Stimulated activated naive CD8-positive, alpha-beta T cell treated with anti-CD3 and anti-CD28 coated beads, Interleukin-15, Interleukin-2, amounts not matched to agents 100 U/mL and 50 U/mL, for 24 hours (primary cell): ENCODE data around the gene EPB41L3.
"Not testable (repeated sequence)": the region's sequence is repeated elsewhere in the genome, so short reads cannot be mapped to it uniquely, and the experiment has no call there.

Experiments
- ATAC-seq: fragments of 150-1000 bp; cut with Tn5 transposase; one replicate; pipeline ENCODE4 v1.10.0; 2021
- DNase-seq: peaks from one replicate; pipeline ENCODE4 v3.0.0; 2021

EPB41L3 gene

DNA sequence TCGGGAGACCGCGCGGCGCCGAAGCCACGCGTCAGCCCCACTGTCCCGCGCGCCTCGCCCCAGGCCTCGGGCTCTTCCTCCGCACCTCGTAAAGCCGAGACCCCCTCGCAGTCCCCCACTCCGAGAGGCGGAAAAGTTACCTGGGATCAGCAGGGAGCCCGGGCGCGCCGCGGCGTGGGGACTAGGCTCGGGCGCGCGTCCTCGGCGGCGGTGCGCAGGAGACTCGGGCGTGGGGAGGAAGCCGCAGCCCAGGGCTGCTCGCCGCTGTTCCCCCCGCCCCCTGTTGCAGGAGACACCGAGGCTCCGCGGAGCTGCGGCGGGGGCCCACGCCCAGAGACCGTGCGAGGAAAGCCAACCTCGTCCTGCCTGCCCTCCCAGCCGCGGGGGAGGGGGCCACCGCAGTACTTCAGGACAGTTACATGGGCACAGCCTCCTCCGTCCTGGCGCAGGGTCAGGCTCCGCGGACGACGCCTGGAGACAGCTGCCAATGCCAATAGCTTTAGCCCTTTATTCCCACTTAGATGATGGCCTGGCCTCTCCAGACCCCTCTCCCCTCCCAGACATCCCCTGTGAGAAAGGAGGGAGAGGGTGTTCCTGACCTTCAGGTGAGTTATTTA lies at the start of gene EPB41L3:
Gene EPB41L3 (minus strand): TSS at position 225 of the 617 bp plus-strand sequence. CDS start 54,814 bp downstream, outside the sequence.
- no peak for DNase-seq
- ATAC-seq: no peak

DNA sequence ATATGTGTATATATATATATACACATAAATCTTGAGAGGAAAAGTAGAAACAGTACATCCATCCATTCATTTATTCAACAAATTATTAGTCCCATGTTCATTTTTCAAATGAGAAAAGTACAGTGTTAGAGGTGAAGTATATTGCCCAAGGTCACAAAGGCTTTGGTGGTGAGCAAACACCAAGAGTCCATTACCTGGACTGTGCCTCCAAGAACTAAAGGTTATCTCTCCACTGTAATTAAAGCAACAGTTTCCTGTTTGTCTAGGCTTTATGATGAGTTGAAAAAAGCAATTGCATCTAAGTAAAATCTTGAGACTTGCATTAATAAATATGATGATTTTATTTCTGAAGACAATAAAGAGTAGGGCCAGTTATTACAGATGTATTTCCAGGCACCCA lies 44.7 kb upstream of the EPB41L3 start:
- no peak for ATAC-seq
- DNase-seq: no peak

DNA sequence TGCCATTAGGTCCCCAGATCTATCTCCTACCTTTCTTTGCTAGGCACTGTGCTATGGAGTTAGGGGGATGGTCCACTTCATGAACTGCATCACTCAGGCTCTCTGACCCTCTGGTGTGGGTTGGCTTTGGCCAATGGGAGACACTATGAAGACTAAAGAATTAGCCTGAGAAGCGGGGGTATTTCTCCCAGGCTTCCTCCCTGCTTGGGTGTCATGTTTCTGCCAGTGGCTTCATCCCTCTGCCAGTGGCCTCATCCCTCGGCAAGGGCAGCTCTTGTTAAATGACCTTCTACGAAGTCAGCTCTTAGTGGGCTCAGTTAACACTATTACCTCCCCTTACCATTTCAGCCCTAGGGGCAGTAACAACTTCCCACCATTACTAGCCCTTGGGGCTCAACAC lies 41.9 kb upstream of the EPB41L3 start:
- no peak for ATAC-seq

DNA sequence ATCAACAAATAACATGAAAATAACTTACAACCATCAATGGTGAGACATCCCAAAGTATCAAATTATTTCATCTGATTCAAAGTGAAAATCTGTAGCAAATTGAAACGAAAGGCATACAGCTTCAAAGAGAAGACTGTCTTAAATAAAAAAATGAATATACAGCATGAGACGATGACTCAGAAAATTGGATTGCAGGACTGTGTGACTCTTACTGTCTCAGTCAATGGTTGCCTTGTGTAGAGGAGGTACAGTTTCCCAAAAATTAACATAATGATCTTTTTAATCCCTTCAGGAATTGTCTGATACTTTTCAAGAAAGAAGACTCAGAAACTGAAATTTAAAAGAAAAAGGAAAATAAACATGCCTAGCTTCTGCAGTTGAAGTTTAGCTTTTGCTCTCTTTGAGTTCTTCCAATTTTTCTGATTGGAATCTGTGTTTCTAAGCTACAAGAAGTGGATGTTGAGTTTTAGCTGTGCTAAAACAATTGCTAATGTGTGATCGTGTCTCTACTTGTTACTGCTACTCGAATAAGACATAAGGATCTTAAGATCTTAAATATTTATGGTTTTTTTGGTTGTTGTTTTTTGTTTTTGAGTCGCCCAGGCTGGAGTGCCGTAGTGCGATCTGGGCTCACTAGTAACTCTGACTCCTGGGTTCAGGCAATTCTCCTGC lies 41.1 kb upstream of the EPB41L3 start:
- DNase-seq (no peak), ATAC-seq (no peak)

More for the DNA sequence above, 41.9 kb upstream of the EPB41L3 start:
- DNase-seq: no peak

DNA sequence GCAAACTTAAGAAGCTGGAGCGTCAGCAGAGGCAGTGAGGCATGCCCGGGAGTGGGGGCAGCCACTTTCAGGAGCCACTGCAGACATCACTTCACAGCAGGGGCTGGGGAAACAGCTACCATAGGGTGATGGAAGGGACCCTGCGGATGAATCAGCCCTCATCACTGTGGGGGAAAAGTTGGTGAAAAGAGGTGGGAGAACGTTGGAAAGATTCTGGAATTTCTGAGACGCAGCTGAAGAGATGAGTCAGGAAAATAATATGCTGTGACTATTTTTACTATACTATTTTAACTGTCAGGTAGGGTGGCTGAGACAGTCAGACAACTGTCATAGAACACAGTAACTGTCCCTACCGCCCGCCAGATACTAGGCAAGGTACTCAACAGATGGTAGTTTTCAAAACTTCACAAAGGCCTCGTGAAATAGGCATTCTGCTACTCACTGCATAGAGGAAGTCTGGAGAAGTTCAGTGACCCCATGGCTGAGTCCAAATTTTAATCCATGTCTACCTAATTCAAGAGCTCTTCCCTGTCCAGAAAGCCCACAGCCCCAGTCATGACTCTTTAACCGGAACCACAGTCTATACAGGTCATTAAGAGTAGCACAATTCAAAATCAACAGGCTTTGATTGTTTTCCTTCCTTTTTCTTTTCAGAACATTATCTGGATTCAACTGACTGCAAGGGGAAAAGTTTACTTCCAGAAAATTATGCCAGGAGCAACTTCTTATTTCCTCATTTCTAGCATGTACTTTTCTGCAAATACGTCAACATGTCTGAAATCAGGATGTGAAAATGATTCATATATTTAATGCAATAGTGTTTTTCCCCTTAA lies 39.3 kb upstream of the EPB41L3 start:
- DNase-seq: no peak
- ATAC-seq: no peak

DNA sequence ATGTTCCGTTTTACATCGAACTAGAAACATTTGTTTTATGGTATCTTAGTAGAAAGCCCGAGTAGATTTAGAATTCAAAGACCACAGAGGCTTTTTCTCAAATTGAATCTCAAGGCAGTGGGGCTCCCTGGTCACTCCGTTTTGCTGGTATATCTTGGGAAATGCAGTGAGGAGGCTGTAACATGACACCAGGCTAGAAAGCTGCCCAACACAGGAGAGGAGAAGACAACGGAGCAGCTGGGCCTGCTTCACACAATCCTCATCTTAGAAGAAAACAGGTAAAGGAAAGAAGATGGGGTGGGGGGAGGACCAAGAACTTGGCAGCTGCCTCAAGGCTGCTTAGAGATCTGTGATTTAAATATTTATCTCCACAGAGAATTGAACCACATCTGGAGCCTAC lies 38.3 kb upstream of the EPB41L3 start:
- no peak for ATAC-seq
- DNase-seq: no peak

DNA sequence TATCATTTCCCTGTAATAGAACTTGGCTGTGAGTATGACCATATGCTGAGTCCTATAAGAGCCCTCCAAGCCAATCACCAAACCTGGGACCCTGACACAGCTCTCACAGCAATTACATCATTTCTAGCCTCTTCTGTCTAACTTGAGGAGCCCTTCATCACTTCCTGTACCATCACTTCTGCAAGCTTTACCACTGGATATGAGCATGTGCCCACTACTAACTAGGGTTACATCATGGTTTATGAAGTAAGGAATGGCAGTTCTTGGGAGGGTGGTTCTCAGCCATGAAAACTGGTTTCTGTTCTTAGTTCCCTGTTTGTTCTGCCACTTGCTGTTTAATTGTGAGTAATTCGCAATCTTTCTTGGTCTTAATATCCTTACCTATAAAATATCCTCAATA lies 31.0 kb upstream of the EPB41L3 start:
- DNase-seq: no peak
- no peak for ATAC-seq

DNA sequence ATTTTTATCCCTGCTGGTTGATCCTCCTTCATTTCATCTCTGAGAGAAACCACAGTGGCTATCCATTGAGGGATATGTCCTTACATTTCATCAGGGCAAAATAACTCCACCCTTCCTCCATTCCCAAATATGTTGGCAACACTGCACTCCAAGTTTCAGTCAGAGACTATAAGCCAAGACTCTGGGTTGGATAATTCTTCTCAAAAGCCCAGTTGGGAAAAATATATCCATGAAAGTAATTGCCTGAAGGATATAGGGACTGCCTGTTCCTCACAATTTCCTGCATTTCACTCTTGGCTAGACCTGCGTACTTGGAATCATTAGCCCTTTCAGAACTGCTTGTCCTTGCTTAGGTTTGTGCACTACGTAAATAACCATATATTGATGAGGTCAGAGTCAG lies 27.9 kb upstream of the EPB41L3 start:
- ATAC-seq: no peak

DNA sequence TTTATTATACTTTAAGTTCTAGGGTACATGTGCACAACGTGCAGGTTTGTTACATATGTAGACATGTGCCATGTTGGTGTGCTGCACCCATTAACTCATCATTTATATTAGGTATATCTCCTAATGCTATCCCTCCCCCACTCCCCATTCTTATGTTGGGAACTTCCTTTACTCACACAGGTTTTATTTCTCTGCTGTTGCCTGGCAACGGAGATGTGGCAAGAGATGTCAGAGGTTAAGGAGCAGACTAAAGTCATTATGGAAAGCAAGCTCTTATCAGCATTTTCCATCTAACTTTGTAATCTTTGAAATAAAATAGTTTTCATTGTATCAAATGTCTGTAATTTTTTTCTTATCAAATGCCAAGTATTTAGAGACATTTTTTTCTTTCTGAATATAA lies 26.8 kb upstream of the EPB41L3 start:
- DNase-seq: not testable (repeated sequence)

More for the DNA sequence above, 27.9 kb upstream of the EPB41L3 start:
- DNase-seq: no peak

DNA sequence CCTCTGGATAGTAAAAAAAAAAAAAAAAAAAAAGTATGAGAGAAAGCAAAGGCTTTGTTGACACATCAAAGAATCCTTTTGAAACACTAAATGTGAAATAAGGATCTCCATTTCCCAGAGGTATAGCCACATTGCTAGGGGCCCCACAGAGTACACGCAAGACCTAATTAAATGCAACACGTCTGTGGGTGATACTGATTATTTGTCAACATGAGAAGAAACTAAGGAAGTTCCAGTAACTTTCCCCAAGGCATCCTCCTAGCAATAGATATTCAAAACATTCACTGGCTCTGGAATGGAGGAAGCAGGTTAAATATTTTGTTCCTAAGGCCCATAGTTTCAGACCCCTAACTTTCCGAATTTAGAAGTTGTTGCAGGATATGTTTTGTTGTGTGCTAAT lies 24.6 kb upstream of the EPB41L3 start:
- no peak for ATAC-seq
- DNase-seq: no peak

More for the DNA sequence above, 26.8 kb upstream of the EPB41L3 start:
- not testable (repeated sequence) for ATAC-seq

DNA sequence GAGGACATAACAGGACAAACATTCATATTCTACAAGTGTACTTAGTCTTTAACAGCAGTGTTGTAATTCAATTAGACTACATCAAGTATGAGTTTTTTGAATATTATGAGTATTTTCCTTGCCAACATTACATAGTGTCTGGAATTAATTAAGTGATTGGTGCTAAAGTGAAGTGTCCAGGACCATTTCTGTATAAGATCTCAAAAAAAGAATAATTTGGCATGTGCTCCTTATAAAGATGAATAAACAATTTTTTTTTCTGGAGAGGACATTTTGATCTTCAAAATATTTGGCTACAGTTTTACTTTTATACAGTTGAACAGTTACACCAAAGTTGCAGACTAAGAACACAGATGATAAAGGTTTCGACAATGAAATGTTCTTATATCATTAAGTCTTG lies 15.1 kb upstream of the EPB41L3 start:
- no peak for DNase-seq
- ATAC-seq: no peak

DNA sequence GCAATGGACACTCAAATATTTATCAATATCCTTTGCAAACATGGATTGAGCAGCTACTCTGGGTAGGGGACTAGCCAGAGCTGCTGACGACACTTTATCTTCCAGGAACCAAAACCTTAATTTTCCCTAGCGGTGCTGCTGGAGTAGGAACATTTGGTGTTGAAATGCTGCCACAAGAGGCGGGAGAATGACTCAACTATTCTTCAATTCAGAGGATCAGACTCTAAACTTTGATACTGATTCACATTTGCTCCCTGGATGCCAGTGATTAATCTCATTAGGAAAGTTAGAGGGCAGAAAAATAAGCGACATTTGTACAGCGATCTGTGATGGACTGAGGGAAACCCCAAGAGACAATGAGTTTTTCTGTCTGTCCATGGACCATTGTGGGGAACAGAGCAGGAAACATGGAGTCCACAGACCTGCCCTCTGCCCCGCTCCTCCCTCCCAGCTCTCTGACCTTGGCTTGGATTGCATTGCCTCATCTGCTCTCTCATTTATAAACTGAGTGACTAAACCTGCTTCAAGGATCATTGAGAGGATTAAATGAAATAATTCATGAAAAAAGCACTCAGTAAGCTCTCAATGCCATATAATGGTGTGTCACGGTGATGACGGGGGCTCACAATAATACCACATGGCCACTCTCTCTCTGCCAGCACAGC lies 12.6 kb upstream of the EPB41L3 start:
- ATAC-seq: no peak
- no peak for DNase-seq

DNA sequence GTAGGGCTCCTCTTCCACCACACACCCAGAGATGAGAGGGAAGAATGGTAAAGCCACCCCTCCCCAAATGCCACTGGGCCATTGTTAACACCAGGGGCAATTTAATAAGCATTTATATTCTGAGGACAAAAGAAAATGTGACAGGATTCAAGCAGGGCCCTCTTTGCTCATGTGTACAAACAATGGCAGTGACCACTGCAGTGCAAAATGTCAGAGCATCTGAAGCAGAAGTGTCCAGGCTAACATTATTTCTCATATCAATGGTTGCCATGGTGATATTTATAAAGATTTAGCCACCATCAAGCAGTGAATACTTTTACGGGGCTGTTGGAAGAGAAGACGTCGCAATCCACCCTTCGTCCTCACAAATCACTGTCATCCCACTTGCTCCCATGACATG lies 10.8 kb upstream of the EPB41L3 start:
- ATAC-seq: no peak
- DNase-seq: no peak

DNA sequence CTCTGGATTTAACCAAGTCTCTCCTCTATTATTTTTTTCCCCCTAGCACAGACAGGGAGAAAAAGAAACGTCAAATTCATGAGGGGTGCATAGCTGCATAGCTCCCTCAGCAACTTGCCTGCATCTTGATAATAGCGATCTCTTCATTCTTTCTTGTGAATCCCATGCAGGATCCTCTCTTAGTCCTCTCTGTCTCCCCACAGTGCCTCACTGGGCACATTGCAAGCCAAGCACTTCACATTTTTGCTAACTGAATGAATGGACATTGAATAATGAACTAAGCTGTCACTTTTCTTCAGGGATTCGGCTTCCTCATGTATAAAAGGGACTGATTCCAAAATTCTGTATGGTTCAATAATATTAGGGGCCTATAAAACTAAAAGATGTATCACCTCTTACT lies 2.9 kb upstream of the EPB41L3 start:
- DNase-seq (no peak), ATAC-seq (no peak)

DNA sequence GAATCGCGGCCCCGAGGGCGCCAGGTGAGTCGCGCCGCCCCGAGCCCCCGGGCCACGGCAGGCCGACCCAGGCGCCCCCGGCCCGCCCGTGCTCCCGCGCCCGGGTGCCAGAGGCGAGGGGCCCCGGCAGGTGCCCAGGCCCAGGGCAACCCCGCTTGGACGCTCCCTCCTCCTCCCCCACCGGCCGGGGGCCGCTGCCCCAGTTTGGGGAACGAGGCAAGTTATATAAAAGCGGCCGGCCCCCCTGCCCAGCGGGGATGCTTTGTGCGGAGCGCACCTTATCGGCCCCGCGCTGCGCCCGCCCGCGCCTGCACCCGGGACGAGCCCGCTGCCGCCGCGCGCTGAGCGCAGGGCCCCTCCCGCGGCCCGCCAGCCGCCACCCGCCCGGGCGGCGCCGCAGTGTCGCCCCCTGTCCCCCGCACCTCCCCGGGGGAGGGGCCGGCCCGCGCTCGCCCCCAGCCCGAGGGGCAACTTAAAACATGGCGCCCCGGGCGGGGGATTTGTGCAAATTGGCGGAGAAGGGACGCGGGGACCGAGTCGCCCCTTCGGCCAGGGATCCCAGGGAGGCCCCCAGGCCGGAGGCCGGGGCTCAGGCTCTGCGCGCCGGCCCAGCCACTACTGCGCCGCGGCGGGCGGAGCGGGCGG lies 639 bp downstream of the EPB41L3 start:
- ATAC-seq (peak; percentile 28), DNase-seq (no peak)

DNA sequence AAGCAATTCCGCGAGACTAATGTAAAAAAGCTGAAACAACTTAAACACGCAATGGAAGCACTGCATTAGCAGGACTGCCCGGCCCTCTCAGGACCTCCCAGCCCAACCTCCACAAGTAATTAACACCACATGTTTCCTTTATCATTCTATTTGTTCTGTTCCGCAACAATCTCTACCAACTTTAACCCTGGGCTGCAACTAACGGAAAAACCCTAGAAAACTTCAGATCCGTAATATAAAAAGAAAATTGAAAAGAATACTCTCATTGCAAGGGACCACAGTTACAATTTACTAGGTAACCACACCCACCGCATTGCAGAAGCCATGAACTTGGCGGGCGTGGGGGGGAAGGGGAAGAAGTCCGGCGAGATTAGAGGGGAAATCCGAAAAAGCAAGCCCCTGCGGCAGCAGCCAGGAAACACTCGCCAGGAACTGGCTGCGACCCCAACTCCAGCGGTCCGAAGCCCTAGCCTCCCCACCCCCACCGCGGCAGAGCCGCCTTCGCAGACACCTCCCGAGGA lies 1.2 kb downstream of the EPB41L3 start:
- no peak for DNase-seq
- no peak for ATAC-seq

DNA sequence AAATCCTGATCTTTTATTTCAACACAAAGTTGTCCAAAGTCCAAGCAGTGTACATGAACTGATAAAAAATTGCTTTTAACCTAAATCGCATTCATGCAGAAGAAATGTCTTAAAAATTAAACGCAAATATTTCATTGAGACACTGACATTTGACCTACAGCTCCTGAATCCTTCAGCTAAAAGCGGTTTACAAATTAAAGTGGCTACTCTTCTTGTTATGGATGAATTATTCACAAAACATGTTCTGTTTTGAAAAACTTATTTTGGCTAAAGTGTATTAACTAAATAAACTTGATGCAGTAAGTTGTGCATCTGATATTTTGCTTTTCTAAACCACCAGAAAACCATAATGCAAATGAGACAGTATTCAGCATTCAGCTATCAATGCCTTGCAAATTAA lies 2.2 kb downstream of the EPB41L3 start:
- ATAC-seq (no peak), DNase-seq (no peak)

DNA sequence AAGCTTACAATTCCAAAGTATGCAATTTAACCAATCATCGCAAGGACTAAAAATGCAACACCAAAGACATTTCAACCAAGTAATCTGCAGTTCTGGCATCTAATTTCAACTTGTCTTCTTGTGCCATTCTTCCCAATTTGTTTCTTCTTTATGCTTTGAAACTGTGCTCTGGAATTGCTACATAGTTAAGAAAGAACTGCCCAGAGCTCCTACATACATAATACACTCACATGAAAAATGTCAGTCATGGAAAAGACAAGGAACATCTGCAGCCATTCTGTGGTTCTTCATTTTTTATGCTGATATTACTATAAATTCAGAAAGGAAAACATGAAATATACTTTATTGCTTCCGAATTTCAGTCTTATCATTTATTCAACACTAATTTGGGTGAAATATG lies 4.4 kb downstream of the EPB41L3 start:
- DNase-seq (no peak), ATAC-seq (no peak)

DNA sequence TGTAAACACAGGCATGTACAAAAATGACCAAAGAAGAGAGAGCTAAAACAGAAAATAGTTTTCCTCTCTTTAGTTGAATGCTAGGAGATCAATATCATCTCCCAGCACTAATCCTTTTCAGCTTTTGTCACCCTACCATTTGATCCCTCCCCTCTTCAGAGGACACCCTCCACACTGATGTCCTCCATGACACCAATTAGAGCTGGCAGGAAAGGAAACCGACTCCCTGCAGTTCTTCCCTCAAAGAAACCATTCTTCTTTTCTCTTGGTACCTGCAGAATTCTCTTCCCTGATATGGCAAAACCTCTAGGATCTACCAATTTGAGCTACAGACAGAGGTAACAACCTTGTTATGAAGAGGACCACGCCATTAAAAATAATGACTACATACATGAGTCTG lies 5.3 kb downstream of the EPB41L3 start:
- ATAC-seq: no peak

DNA sequence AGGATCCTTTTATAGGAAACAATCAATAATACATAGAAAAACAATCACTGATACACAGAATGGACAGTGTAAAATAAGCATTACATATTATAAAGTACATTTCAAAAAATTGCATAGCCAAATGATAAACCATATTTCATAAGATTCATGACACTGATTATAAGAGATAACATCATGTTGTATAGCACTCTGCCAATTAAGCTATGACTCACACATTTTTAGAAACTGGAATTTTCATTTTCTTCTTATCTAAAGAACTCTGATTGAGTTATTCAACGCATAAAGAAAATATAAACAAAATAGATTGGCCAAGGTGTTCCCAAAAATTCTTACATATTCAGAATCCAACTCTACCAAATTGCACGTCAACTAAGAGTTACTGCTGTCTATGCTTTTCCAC lies 5.9 kb downstream of the EPB41L3 start:
- DNase-seq (no peak), ATAC-seq (no peak)

More for the DNA sequence above, 5.3 kb downstream of the EPB41L3 start:
- no peak for DNase-seq

DNA sequence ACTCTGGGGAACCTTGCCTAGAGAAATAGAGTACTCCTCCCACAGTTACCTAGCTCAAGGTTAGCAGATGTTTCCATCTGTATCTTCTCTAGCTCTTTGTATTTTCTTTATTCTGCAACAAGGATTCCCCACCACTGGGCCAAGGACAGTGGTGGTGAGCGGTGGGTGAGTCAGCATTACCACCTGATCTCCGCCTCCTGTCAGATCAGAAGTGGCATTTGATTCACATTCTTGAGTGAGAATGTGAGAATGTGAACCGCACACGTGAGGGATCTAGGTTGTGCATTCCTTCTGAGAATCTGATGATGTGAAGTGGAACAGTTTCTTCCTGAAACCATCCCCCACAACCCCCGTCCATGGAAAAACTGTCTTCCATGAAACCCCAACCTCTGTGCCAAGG lies 9.0 kb downstream of the EPB41L3 start:
- DNase-seq (no peak), ATAC-seq (no peak)

DNA sequence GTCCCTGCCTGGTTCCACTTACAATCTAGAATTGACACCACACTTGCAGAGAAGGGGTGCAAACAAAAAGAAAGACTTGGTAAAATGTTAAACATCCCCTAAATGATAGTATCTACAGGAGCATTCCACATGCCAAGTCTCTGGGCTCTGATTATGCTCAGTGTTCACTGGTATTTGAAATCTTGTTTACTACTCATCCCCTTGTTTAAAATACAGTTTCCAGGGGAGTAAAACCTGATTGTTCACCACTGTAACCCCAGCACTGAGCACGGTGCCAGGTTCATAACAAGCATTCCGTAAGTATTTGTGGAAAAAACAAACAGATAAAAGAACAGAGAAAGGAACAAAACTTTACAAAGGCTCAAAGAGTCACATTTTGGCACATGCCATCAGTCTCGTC lies 11.7 kb downstream of the EPB41L3 start:
- ATAC-seq: no peak
- DNase-seq: no peak
